B cell (primary cell): ENCODE data around the gene GALNT5. TPM values are rescaled to one million over a fixed set of nuclear protein-coding genes. Genes with fewer than 3 reads are reported as not detected.
A peak's percentile ranks its signal among the peaks of the same experiment; 100 is the strongest.

ENCODE experiments used
- ATAC-seq: fragments of 200-7000 bp; cut with Tn5 transposase; one replicate; pipeline ENCODE4 v1.10.0; 2021; ENCODE audit warnings: low read depth, mild to moderate bottlenecking, moderate number of reproducible peaks, moderate library complexity
- CTCF ChIA-PET: fragments of 350-600 bp; sonication (Branson Sonifier 250); formaldehyde crosslinking; loops from one replicate; lab custom pipeline; 2021; ENCODE audit warnings: antibody characterized with exemption, inconsistent platforms; lab: Charles Lee
- POLR2A ChIA-PET: fragments of 350-600 bp; sonication (Branson Sonifier 250); formaldehyde crosslinking; loops from one replicate; lab custom pipeline; 2021; ENCODE audit warnings: antibody characterized with exemption; lab: Charles Lee
- DNase-seq: peaks from one replicate; pipeline ENCODE4 v3.0.0; 2013
- H2AFZ ChIP-seq: 2 replicates; pipeline ENCODE4 v1.6.1; 2012; ENCODE audit warnings: mild to moderate bottlenecking, low read depth, low read length; ENCODE audit not compliant: insufficient read depth, poor library complexity, severe bottlenecking
- H3K27ac ChIP-seq, 2 donors: 1 replicate in 1 of 2; 2 replicates in 1 of 2; pipeline ENCODE4 v1.5.1; 2012 to 2013; ENCODE audit warnings: low read length in 2 of 2, mild to moderate bottlenecking in 2 of 2, moderate library complexity in 1 of 2
- H3K27me3 ChIP-seq, 4 experiments: fragments of 200-600 bp in 1 of 4; sonication (generic) in 1 of 4; replicated peaks in 1 of 4; 1 replicate in 2 of 4; 2 replicates in 2 of 4; pipeline versions ENCODE4 v1.6.1 to v1.7.0; 2013 to 2016; ENCODE audit warnings: low read length in 3 of 4, mild to moderate bottlenecking in 2 of 4, mixed read lengths in 1 of 4, moderate library complexity in 1 of 4; ENCODE audit not compliant: insufficient read depth in 4 of 4, control insufficient read depth in 3 of 4; ENCODE audit errors: control extremely low read depth in 1 of 4
- H3K36me3 ChIP-seq, 2 experiments: replicated peaks in 1 of 2; 1 replicate in 1 of 2; 2 replicates in 1 of 2; pipeline versions ENCODE4 v1.6.1 to v1.7.1; 2013; ENCODE audit warnings: low read length in 1 of 2; ENCODE audit not compliant: insufficient read depth in 2 of 2, control insufficient read depth in 1 of 2; ENCODE audit errors: control extremely low read depth in 1 of 2, extremely low read depth in 1 of 2
- H3K4me1 ChIP-seq, 2 donors: fragments of 200-600 bp in 1 of 2; sonication (generic) in 1 of 2; 1 replicate in 1 of 2; 2 replicates in 1 of 2; pipeline versions ENCODE4 v1.5.1 to v1.6.1; 2013 to 2017; ENCODE audit warnings: low read length in 2 of 2; ENCODE audit not compliant: control insufficient read depth in 2 of 2, insufficient read depth in 2 of 2
- H3K4me2 ChIP-seq: replicated peaks from 2 replicates; pipeline ENCODE3; 2012; ENCODE audit warnings: mild to moderate bottlenecking, low read depth, low read length; ENCODE audit not compliant: poor library complexity, severe bottlenecking
- H3K4me3 ChIP-seq, 5 experiments: fragments of 200-600 bp in 1 of 5; sonication (generic) in 1 of 5; 1 replicate in 3 of 5; 2 replicates in 2 of 5; pipeline versions ENCODE4 v1.5.1 to v1.7.0; 2011 to 2016; ENCODE audit warnings: low read length in 4 of 5, mild to moderate bottlenecking in 4 of 5, low read depth in 2 of 5, control low read depth in 1 of 5, moderate library complexity in 1 of 5; ENCODE audit not compliant: insufficient read depth in 1 of 5; ENCODE audit errors: control extremely low read depth in 1 of 5, extremely low read depth in 1 of 5
- H3K79me2 ChIP-seq: fragments of 200-600 bp; sonication (generic); one replicate; pipeline ENCODE4 v1.6.0; 2016; ENCODE audit warnings: low read length; ENCODE audit not compliant: control insufficient read depth, insufficient read depth
- H3K9ac ChIP-seq: fragments of 200-600 bp; sonication (generic); 2 replicates; pipeline ENCODE4 v1.6.1; 2017; ENCODE audit warnings: mild to moderate bottlenecking, low read length, moderate library complexity
- H3K9me3 ChIP-seq, 3 donors: one replicate each; pipeline versions ENCODE4 v1.6.1 to v1.7.1; 2013; ENCODE audit warnings: low read length in 2 of 3; ENCODE audit not compliant: control insufficient read depth in 2 of 3, insufficient read depth in 1 of 3; ENCODE audit errors: control extremely low read depth in 1 of 3
- H4K20me1 ChIP-seq: 2 replicates; pipeline ENCODE4 v1.6.0; 2012; ENCODE audit warnings: mild to moderate bottlenecking, low read length; ENCODE audit not compliant: insufficient read depth, control insufficient read depth, poor library complexity, severe bottlenecking
- H3K27ac Mint-ChIP-seq: one replicate; pipeline ENCODE4 v1.8.0; 2021; ENCODE audit warnings: mixed read lengths
- H3K27me3 Mint-ChIP-seq: one replicate; pipeline ENCODE4 v1.8.0; 2021; ENCODE audit warnings: mixed read lengths
- H3K4me1 Mint-ChIP-seq: one replicate; pipeline ENCODE4 v1.8.0; 2021; ENCODE audit warnings: mixed read lengths
- H3K4me3 Mint-ChIP-seq: one replicate; pipeline ENCODE4 v1.8.0; 2021; ENCODE audit warnings: mixed read lengths
- H3K9me3 Mint-ChIP-seq: one replicate; pipeline ENCODE4 v1.8.0; 2022; ENCODE audit warnings: mixed read lengths; ENCODE audit not compliant: insufficient read depth
- EZH2 ChIP-seq: IDR thresholded peaks from 2 replicates; pipeline ENCODE4 v1.6.1; 2012; ENCODE audit warnings: borderline replicate concordance, low read depth, mild to moderate bottlenecking, moderate library complexity, low read length; ENCODE audit not compliant: insufficient read depth, poor library complexity, severe bottlenecking
- WGBS: methylation state at CpG from one replicate; pipeline ENCODE4 v1.1.5; 2013; ENCODE audit warnings: missing lambda C conversion rate; ENCODE audit not compliant: insufficient coverage; 5-methylcytosine and 5-hydroxymethylcytosine counted together
- intact Hi-C: fragments of 100-400 bp; cut with micrococcal nuclease; formaldehyde crosslinking; loops from one replicate; pipeline ENCODE4 v1.10.0; 2022
- polyA plus RNA-seq: library from polyadenylated mRNA; depleted of rRNA; stranded (reverse); fragments of >200 nt; gene quantifications from 2 replicates; pipeline ENCODE4 v1.2.3, GENCODE V29; 2012
- total RNA-seq, 2 donors: library from RNA; stranded (reverse); fragments of 120-200 nt in 1 of 2; gene quantifications; 1 replicate in 1 of 2; 2 replicates in 1 of 2; pipeline versions ENCODE4 v1.2.3 to v1.2.4, GENCODE V29; 2013 to 2022
- TF ChIP-seq, protein P1 (sequence below): fragments of 200-600 bp; IDR thresholded peaks from one replicate; pipeline ENCODE4 v1.8.0; 2022; ENCODE audit warnings: antibody characterized with exemption, mild to moderate bottlenecking

Gene GALNT5
- total and polyA plus RNA-seq, 2 donors (not counting 1 experiment from before 2014, with no cell fraction given): not detected

DNA sequence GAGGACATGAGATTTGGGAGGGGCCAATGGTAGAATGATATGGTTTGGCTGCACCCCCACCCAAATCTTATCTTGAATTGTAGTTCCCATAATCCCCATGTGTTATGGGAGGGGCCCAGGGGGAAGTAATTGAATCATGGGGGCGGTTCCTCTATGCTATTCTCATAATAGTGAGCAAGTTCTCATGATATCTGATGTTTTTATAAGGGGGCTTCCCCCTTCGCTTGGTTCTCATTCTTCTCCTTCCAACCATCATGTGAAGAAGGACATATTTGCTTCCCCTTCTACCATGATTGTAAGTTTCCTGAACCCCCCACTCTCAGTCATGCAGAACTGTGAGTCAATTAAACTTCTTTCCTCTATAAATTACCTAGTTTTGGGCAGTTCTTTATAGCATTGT, 105.1 kb downstream of the GALNT5 start:
- H2AFZ ChIP-seq: no peak overlapping the region
- H3K36me3 ChIP-seq: no peaks in the 10 kb centered on the region
- intact Hi-C loops: no loop called here
- H3K27me3 ChIP-seq: no peaks in the 10 kb centered on the region
- DNase-seq: peak; percentile 24
- peaks cover 8% of the 10 kb centered on the region for H3K9me3 Mint-ChIP-seq
- H3K27ac ChIP-seq: no peak overlapping the region
- peaks cover 1 to 22% (median 13%) of the 10 kb centered on the region in 3 donors for H3K9me3 ChIP-seq
- no peak overlapping the region for H3K4me2 ChIP-seq
- POLR2A ChIA-PET: no interaction called here
- TF ChIP-seq EZH2: no peak
- TF ChIP-seq, protein P1, sequence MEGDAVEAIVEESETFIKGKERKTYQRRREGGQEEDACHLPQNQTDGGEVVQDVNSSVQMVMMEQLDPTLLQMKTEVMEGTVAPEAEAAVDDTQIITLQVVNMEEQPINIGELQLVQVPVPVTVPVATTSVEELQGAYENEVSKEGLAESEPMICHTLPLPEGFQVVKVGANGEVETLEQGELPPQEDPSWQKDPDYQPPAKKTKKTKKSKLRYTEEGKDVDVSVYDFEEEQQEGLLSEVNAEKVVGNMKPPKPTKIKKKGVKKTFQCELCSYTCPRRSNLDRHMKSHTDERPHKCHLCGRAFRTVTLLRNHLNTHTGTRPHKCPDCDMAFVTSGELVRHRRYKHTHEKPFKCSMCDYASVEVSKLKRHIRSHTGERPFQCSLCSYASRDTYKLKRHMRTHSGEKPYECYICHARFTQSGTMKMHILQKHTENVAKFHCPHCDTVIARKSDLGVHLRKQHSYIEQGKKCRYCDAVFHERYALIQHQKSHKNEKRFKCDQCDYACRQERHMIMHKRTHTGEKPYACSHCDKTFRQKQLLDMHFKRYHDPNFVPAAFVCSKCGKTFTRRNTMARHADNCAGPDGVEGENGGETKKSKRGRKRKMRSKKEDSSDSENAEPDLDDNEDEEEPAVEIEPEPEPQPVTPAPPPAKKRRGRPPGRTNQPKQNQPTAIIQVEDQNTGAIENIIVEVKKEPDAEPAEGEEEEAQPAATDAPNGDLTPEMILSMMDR: no peak
- H3K9ac ChIP-seq: no peak overlapping the region
- ATAC-seq: no peak
- no peak overlapping the region for H3K4me3 ChIP-seq
- peaks cover 24% of the 10 kb centered on the region for H3K4me1 Mint-ChIP-seq
- H3K27me3 Mint-ChIP-seq: no peaks in the 10 kb centered on the region
- CTCF ChIA-PET: interaction anchor here (1.0 kb wide), 1 partner anchor 77 kb away, joined by 3 read pairs; no protein-coding TSS in a partner anchor
- no CpG with 5 or more reads among the region's 2 CpGs for WGBS
- H3K4me1 ChIP-seq: peaks cover 13 to 22% of the 10 kb centered on the region in 2 donors
- no peak overlapping the region for H3K27ac Mint-ChIP-seq
- H3K4me3 Mint-ChIP-seq: no peak overlapping the region
- H3K79me2 ChIP-seq: no peaks in the 10 kb centered on the region
- no peaks in the 10 kb centered on the region for H4K20me1 ChIP-seq

- intact Hi-C loops: no loop called here
These were observed 106.2 kb downstream of the GALNT5 start for GRCh38 chr2:157363612-157364101.

More at GRCh38 chr2:157363612-157364101, 106.2 kb downstream of the GALNT5 start:
- no peaks in the 10 kb centered on the region for H4K20me1 ChIP-seq
- Mint-ChIP-seq H3K4me3 (peak overlapping the region; percentile 32), H3K9me3 (peaks cover 8% of the 10 kb centered on the region), H3K4me1 (peaks cover 24% of the 10 kb centered on the region), H3K27ac (no peak overlapping the region), H3K27me3 (no peaks in the 10 kb centered on the region)
- DNase-seq (peak; percentile 48), ATAC-seq (peak; percentile 24)
- TF ChIP-seq, protein P1: no peak
- TF ChIP-seq EZH2: no peak
- H3K27me3 ChIP-seq: no peaks in the 10 kb centered on the region
- no peaks in the 10 kb centered on the region for H3K36me3 ChIP-seq
- ChIA-PET POLR2A (no interaction called here), CTCF (interaction anchor here (0.8 to 2.3 kb wide), 5 partner anchors 8 to 129 kb away, joined by 3 to 6 read pairs (median 3); no protein-coding TSS in a partner anchor)
- no peak overlapping the region for H3K4me3 ChIP-seq
- H3K79me2 ChIP-seq: no peaks in the 10 kb centered on the region
- no CpG with 5 or more reads among the region's 2 CpGs for WGBS
- peak overlapping the region; percentile 56 for H3K4me2 ChIP-seq
- H2AFZ ChIP-seq: no peak overlapping the region
- peak overlapping the region; percentile 9 to 77 for H3K27ac ChIP-seq
- H3K9ac ChIP-seq: no peak overlapping the region
- peaks cover 13 to 22% of the 10 kb centered on the region in 2 donors for H3K4me1 ChIP-seq
- peaks cover 1 to 22% (median 13%) of the 10 kb centered on the region in 3 donors for H3K9me3 ChIP-seq
